ENCODE results near the gene ACTR5.

ACTR5 gene

DNA sequence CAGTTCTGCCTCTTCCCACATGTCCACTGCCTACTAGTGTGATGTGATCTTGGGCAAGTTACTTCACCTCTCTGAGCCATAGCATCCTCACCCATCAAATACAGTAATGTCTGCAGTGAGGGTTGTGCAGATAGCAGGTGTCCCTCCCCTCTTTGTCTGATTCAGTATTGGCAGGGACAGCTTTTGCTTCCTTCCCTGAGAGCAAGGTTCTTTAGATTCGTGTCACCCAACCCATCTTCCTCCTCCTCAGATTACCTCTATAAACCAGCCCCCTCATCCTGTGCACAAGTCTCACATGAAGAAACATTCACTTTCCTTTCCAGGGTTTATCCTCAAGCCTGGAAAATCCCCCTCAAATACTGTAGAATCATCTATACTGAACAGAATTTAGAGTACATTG lies 15.4 kb downstream of the ACTR5 start:
- Histone ChIP-seq H3K4me1 (ENCODE audit: control insufficient read depth, insufficient read depth, low read length, poor library complexity, severe bottlenecking) (no peaks in the 10 kb centered on the region), H3K27me3 (replicated peaks; ENCODE audit: control insufficient read depth, insufficient read depth, low read length, poor library complexity, severe bottlenecking) (no peaks in the 10 kb centered on the region), H3K9me3 (ENCODE audit: control insufficient read depth, low read length) (no peaks in the 10 kb centered on the region), H3K27ac (ENCODE audit: insufficient read depth, low read length, poor library complexity, severe bottlenecking) (no peak overlapping the region), H3K4me3 (ENCODE audit: insufficient read depth, low read depth, low read length, poor library complexity, severe bottlenecking) (no peak overlapping the region), H3K36me3 (ENCODE audit: control insufficient read depth, insufficient read depth, low read length) (peaks cover 80% of the 10 kb centered on the region)
- DNase-seq, result no peak

DNA sequence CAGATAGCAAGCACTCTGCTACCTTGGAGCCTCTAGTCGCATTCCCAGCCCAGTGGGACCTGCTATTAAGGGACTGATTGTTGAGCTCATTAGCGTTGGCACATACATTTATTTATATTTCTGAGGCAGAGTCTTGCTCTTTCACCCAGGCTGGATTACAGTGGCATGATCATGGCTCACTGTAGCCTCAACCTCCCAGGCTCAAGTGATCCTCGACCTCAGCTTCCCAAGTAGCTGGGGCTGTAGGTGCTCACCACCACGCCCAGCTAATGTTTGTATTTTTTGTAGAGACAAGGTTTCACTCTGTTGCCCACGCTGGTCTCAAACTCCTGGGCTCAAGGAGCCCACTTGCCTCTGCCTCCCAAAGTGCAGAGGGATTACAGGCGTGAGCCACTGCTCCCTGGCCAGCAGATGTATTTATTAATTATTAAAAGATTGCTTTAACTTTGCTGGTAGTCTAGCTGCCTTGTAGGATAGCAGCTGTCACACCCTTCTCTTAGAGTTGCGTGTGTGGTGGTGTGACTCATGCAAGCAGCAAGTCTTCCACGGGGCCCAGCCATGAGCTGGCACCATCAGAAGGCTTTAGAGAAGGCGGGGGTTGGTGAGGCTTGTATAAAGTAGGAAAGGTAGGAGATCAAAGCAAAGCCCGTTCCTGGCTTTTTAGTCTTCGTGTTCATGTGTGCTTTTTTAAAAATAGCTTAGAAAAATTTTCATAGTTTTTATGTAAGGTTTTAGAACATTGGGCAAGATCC lies 16.5 kb downstream of the ACTR5 start:
- Histone ChIP-seq H3K4me1 (ENCODE audit: control insufficient read depth, insufficient read depth, low read length, poor library complexity, severe bottlenecking) (no peaks in the 10 kb centered on the region), H3K9me3 (ENCODE audit: control insufficient read depth, low read length) (no peaks in the 10 kb centered on the region), H3K27ac (ENCODE audit: insufficient read depth, low read length, poor library complexity, severe bottlenecking) (no peak overlapping the region), H3K36me3 (ENCODE audit: control insufficient read depth, insufficient read depth, low read length) (peaks cover 81% of the 10 kb centered on the region), H3K27me3 (replicated peaks; ENCODE audit: control insufficient read depth, insufficient read depth, low read length, poor library complexity, severe bottlenecking) (no peaks in the 10 kb centered on the region), H3K4me3 (ENCODE audit: insufficient read depth, low read depth, low read length, poor library complexity, severe bottlenecking) (no peak overlapping the region)
- no peak for DNase-seq

DNA sequence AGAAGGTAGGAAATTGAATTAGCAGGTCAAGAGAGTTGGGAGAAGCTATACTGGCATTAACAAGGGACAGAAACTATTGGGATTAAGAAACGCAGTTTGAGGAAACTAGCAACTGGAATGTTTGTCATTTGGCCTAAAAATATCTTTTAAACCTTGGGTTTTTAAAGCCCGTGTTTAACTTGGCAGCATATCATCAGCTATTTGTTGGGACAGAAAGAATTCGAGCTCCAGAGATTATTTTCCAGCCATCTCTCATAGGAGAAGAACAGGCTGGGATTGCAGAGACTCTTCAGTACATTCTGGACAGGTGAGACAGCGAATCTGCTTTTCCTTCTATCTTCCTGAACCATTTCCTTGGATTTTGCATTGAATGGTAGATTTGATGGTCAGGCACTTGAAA lies 17.8 kb downstream of the ACTR5 start:
- H3K36me3 ChIP-seq (ENCODE audit: control insufficient read depth, insufficient read depth, low read length), result peaks cover 75% of the 10 kb centered on the region
- no peak for DNase-seq
- H3K27ac ChIP-seq (ENCODE audit: insufficient read depth, low read length, poor library complexity, severe bottlenecking), result no peak overlapping the region
- no peaks in the 10 kb centered on the region for H3K9me3 ChIP-seq (ENCODE audit: control insufficient read depth, low read length)
- no peak overlapping the region for H3K4me3 ChIP-seq (ENCODE audit: insufficient read depth, low read depth, low read length, poor library complexity, severe bottlenecking)
- no peaks in the 10 kb centered on the region for H3K27me3 ChIP-seq (replicated peaks; ENCODE audit: control insufficient read depth, insufficient read depth, low read length, poor library complexity, severe bottlenecking)
- H3K4me1 ChIP-seq (ENCODE audit: control insufficient read depth, insufficient read depth, low read length, poor library complexity, severe bottlenecking), result no peaks in the 10 kb centered on the region

DNA sequence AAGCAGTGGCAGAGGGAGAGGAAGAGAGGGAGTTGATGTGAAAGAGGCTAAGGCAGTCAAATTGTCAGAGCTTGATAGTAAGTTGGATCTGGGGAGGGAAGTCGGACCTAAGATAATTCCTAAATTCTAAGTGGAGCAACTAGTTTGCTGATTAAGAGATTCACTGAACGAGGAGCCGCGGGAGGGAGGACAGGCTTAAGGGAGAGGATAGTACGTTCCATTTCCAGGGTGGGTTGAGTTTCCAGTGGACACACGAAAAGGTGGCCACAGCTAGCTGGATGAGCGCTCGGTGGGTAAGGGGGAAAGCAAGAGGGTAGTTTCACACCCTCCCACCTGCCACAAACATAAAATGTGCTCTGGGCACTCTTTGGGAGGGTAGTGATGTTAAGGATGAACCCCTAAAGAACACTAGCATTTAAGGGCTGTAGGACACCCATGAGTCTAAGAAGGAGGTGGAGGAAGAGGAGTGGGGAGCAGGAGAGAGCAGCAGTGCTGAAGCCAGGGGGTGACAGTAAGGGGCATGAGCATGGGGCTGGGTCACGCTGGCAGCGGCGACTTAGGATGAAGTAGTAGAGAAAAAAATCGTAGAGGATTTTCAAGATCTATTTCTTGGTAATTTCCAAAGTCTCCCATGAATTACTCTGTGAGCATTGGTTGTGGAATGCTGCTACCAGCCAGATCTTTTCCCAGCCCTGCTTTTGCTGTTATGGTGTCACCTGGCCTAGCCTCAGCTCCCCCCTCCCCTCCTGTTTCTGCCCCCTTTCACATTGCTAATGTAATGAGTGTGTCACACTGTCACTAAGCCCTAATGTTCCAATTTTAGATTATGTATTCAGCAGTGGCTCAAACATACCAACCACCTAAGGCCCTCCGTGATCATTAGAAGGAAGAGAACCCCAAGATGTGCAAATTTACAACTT lies 21.4 kb downstream of the ACTR5 start:
- Histone ChIP-seq H3K4me1 (ENCODE audit: control insufficient read depth, insufficient read depth, low read length, poor library complexity, severe bottlenecking) (no peaks in the 10 kb centered on the region), H3K9me3 (ENCODE audit: control insufficient read depth, low read length) (no peaks in the 10 kb centered on the region), H3K27me3 (replicated peaks; ENCODE audit: control insufficient read depth, insufficient read depth, low read length, poor library complexity, severe bottlenecking) (no peaks in the 10 kb centered on the region), H3K4me3 (ENCODE audit: insufficient read depth, low read depth, low read length, poor library complexity, severe bottlenecking) (no peak overlapping the region), H3K36me3 (ENCODE audit: control insufficient read depth, insufficient read depth, low read length) (peaks cover 74% of the 10 kb centered on the region), H3K27ac (ENCODE audit: insufficient read depth, low read length, poor library complexity, severe bottlenecking) (no peak overlapping the region)
- no peak for DNase-seq

DNA sequence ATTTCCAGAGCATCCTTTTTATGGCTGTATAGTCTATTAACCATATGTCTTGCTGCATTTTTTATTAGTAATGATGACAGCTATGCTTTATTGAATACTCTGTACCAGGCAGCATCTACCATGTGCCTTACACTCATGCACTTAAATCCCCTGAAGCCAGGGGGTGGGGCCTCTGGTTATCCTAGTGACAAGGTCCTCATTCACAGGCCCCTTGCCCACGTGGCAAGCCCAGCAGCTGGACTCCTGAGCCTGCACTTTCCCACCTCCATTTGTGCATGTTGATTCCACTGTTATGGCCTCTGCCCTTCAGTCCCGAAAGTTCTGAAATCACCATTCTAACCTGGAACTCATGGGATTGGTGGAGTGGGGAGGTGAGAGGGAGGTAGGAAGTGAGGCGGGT lies 22.3 kb downstream of the ACTR5 start:
- Histone ChIP-seq H3K27me3 (replicated peaks; ENCODE audit: control insufficient read depth, insufficient read depth, low read length, poor library complexity, severe bottlenecking) (no peaks in the 10 kb centered on the region), H3K4me3 (ENCODE audit: insufficient read depth, low read depth, low read length, poor library complexity, severe bottlenecking) (no peak overlapping the region), H3K9me3 (ENCODE audit: control insufficient read depth, low read length) (no peaks in the 10 kb centered on the region), H3K36me3 (ENCODE audit: control insufficient read depth, insufficient read depth, low read length) (peaks cover 71% of the 10 kb centered on the region), H3K4me1 (ENCODE audit: control insufficient read depth, insufficient read depth, low read length, poor library complexity, severe bottlenecking) (no peaks in the 10 kb centered on the region), H3K27ac (ENCODE audit: insufficient read depth, low read length, poor library complexity, severe bottlenecking) (no peak overlapping the region)
- DNase-seq, result no peak

DNA sequence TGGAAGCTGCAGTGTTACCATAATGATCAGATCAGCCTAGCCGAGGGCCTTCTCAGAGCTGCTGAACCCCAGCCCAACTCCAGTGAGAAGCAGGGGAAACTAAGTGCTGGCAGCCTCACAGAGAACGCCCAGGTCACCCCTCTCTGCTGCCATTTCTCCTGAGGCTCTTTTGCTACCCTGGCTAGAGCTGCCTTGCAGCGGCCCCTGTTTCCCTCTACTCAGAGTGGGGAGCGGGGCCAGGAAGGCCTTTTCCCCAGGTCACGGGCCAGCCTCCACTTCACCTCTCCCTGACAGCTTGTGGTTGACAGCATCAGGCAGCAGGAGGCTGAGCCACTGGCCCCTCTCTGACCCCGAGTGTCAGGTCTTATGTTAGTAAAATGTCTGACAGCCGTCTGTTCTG lies 22.7 kb downstream of the ACTR5 start:
- peaks cover 67% of the 10 kb centered on the region for H3K36me3 ChIP-seq (ENCODE audit: control insufficient read depth, insufficient read depth, low read length)
- no peaks in the 10 kb centered on the region for H3K4me1 ChIP-seq (ENCODE audit: control insufficient read depth, insufficient read depth, low read length, poor library complexity, severe bottlenecking)
- no peaks in the 10 kb centered on the region for H3K27me3 ChIP-seq (replicated peaks; ENCODE audit: control insufficient read depth, insufficient read depth, low read length, poor library complexity, severe bottlenecking)
- H3K9me3 ChIP-seq (ENCODE audit: control insufficient read depth, low read length), result no peaks in the 10 kb centered on the region
- no peak overlapping the region for H3K27ac ChIP-seq (ENCODE audit: insufficient read depth, low read length, poor library complexity, severe bottlenecking)
- H3K4me3 ChIP-seq (ENCODE audit: insufficient read depth, low read depth, low read length, poor library complexity, severe bottlenecking), result no peak overlapping the region
- DNase-seq, result no peak

DNA sequence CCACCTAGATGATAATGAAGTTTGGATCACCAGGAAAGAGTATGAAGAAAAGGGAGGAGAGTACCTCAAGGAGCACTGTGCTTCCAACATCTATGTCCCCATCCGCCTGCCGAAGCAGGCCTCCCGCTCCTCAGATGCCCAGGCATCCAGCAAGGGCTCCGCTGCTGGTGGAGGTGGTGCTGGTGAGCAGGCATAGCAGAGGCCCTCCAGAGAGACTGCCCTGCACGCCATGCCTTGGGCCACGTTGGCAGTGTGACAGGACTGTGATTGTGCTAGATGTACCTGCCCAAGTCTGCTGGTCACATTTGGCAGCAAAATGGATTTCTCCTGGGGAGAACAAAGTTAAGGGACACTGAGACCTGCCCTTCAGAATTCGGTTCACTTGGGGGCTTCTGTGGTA lies 23.4 kb downstream of the ACTR5 start:
- H3K9me3 ChIP-seq (ENCODE audit: control insufficient read depth, low read length), result no peaks in the 10 kb centered on the region
- peaks cover 65% of the 10 kb centered on the region for H3K36me3 ChIP-seq (ENCODE audit: control insufficient read depth, insufficient read depth, low read length)
- no peaks in the 10 kb centered on the region for H3K4me1 ChIP-seq (ENCODE audit: control insufficient read depth, insufficient read depth, low read length, poor library complexity, severe bottlenecking)
- no peaks in the 10 kb centered on the region for H3K27me3 ChIP-seq (replicated peaks; ENCODE audit: control insufficient read depth, insufficient read depth, low read length, poor library complexity, severe bottlenecking)
- no peak overlapping the region for H3K27ac ChIP-seq (ENCODE audit: insufficient read depth, low read length, poor library complexity, severe bottlenecking)
- DNase-seq, result no peak
- no peak overlapping the region for H3K4me3 ChIP-seq (ENCODE audit: insufficient read depth, low read depth, low read length, poor library complexity, severe bottlenecking)

DNA sequence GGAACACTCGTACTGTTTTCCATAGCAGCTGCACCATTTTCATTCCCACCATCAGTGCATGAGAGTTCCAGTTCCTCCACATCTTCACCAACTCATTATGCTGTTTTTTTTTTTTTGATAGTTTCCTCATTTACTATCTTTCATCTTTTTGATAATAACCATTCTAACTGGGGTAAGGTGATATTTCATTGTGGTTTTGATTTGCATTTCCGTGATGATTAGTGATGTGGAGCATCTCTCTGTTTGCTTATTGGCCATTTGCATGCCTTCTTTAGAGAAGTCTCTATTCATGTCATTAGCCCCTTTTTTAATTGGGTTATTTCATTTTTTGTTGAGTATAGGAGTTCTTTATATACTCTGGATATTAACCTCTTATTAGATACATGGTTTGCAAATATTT lies 25.9 kb downstream of the ACTR5 start:
- H3K36me3 ChIP-seq (ENCODE audit: control insufficient read depth, insufficient read depth, low read length), result peaks cover 42% of the 10 kb centered on the region
- no peak for DNase-seq

DNA sequence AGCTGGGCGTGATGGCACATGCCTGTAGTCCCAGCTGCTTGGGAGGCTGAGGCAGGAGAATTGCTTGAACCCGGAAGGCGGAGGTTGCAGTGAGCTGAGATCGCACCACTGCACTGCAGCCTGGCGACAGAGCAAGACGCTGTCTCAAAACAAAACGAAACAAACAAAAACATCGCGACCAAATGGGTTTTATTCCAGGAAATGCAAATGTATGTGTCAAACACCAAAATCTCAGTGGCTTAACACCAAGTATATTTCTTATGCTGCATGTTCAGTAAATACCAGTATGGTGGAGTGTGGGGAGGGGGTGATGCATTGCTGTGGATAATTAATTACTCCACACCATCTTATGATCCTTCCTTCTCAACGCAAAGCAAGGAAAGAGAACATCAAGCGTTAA lies 28.1 kb downstream of the ACTR5 start:
- Histone ChIP-seq H3K4me1 (ENCODE audit: control insufficient read depth, insufficient read depth, low read length, poor library complexity, severe bottlenecking) (no peaks in the 10 kb centered on the region), H3K36me3 (ENCODE audit: control insufficient read depth, insufficient read depth, low read length) (peaks cover 26% of the 10 kb centered on the region), H3K27me3 (replicated peaks; ENCODE audit: control insufficient read depth, insufficient read depth, low read length, poor library complexity, severe bottlenecking) (no peaks in the 10 kb centered on the region), H3K9me3 (ENCODE audit: control insufficient read depth, low read length) (no peaks in the 10 kb centered on the region), H3K4me3 (ENCODE audit: insufficient read depth, low read depth, low read length, poor library complexity, severe bottlenecking) (no peak overlapping the region), H3K27ac (ENCODE audit: insufficient read depth, low read length, poor library complexity, severe bottlenecking) (no peak overlapping the region)
- DNase-seq, result no peak

More for the DNA sequence above, 25.9 kb downstream of the ACTR5 start:
- Histone ChIP-seq H3K4me1 (ENCODE audit: control insufficient read depth, insufficient read depth, low read length, poor library complexity, severe bottlenecking) (no peaks in the 10 kb centered on the region), H3K4me3 (ENCODE audit: insufficient read depth, low read depth, low read length, poor library complexity, severe bottlenecking) (no peak overlapping the region), H3K9me3 (ENCODE audit: control insufficient read depth, low read length) (no peaks in the 10 kb centered on the region), H3K27me3 (replicated peaks; ENCODE audit: control insufficient read depth, insufficient read depth, low read length, poor library complexity, severe bottlenecking) (no peaks in the 10 kb centered on the region), H3K27ac (ENCODE audit: insufficient read depth, low read length, poor library complexity, severe bottlenecking) (no peak overlapping the region)

All from effector memory CD4-positive, alpha-beta T cell (primary cell).